NOMO-1 treated with dmso at 0.1 percent for 144 hours (cell line): ENCODE results near the gene TRIAP1.
A peak's percentile ranks its signal among the peaks of the same experiment; 100 is the strongest.
"Not testable (repeated sequence)": the region's sequence is repeated elsewhere in the genome, so short reads cannot be mapped to it uniquely, and the experiment has no call there.

Experiments used
- DNase-seq: peaks from one replicate; lab custom pipeline; 2025; ENCODE audit not compliant: unreplicated experiment; lab: John Stamatoyannopoulos, UW

TRIAP1 gene

GRCh38 chr12:120445911-120446843 lies at the start of gene TRIAP1, which contains the start of gene GATC:
TRIAP1 (minus strand) TSS chr12:120446384; CDS start chr12:120446372, 12 bp downstream.
GATC (plus strand) TSS chr12:120446444; CDS start chr12:120446481, 37 bp downstream.
- DNase-seq = peak; percentile 83

- no peak for DNase-seq
Measured at GRCh38 chr12:120495186-120495730, 49.1 kb upstream of the TRIAP1 start.

- DNase-seq = no peak
Measured at GRCh38 chr12:120490833-120491512, 44.8 kb upstream of the TRIAP1 start.

GRCh38 chr12:120490325-120490724 lies 44.1 kb upstream of the TRIAP1 start:
- DNase-seq = no peak

- no peak for DNase-seq
Measured at GRCh38 chr12:120489018-120489417, 42.8 kb upstream of the TRIAP1 start.

GRCh38 chr12:120488057-120488640 lies 42.0 kb upstream of the TRIAP1 start:
- no peak for DNase-seq

DNA sequence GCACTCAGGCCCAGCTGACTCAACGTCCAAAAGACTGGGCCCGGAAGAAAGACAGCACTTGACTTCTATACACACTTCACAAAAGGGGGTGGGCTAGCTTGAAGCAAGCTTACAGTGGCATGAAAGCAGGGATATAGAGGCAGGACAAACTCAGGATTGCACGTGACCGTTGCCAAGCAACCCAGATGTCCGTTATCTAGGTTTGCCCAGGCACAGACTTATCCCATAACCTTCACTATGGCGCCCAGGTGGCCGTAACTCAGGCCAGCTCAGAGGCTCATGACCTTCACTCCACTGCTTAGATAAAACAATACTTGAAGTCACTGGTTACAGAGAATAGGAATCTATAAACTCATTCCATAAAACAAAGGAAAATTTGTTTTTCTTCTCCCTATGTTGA lies 41.4 kb upstream of the TRIAP1 start:
- DNase-seq = not testable (repeated sequence)

GRCh38 chr12:120485961-120486881 lies 40.0 kb upstream of the TRIAP1 start:
- no peak for DNase-seq

DNA sequence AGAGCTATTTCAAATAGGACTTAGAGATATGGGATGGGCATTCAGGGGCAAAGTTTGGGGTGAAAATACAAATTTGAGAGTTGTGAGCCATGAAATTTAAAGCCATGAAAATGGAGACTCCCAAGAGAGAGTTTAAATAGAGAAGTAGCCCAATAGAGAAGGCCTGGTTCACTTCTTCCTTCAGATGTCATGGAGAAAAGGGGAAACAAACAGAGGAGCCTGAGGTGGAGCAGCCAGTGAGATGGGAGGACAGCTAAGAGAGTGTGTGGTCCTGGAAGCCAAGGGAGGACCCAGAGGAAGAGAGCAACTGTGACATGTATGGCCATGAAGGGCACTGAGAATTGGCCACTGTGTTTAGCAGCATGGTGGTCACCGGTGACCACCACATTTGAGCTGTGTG lies 37.4 kb upstream of the TRIAP1 start:
- no peak for DNase-seq

GRCh38 chr12:120481022-120481767 lies 35.0 kb upstream of the TRIAP1 start:
- no peak for DNase-seq

DNA sequence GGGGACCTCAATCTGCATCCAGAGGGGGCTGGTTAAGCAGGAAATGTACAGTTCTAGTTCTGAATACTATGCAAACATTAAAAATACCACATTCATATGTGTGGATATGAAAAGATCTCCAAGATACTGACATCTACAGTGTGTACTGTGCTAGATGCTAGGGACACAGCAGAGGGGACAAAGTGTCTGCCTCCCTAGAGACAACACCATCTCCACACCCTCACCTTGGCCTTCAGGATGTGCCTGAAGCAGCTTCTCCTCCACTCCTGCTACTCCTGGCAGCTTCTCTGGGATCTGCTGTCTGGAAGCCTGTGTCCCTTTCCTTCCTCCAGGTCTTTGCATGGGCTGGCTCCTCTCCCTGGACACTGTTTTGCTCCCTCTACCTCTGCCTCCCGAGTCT lies 34.0 kb upstream of the TRIAP1 start:
- DNase-seq = no peak

DNA sequence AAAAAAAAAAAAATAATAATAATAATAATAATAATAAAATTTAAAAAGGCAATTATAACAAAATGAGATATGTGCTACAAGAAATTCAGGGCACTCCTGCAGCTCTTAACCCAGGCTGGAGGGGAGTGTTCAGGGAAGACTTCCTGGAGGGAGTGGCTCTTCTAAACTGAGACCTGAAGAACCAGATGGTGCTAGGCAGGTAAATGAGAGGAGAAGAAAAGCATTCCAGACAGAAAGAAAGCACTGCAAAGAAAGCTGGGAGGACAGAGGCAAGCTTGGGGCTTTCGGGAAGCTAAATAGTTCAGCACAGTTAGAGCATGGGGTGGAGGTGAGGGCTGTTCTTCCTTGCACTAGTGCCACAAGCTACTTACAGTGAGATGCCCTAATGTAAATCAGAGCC lies 33.3 kb upstream of the TRIAP1 start:
- no peak for DNase-seq

DNA sequence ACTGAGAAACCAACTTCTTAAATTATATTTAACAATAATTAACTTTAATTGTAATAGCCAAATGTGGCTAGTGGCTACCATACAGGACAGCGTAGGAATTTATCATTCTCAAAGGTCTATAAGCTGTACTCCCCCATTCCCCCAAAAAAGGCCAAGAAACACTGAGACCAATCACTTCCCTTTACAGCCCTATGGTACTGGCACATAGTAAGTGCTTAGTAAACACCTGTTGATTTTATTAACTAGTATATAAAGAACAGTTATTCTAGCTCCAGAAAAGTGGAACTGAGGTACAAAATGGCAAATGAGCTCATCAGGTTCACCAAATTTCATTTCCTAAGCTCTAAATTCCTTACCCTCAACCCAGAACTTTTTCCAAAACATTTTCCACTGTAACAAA lies 29.5 kb upstream of the TRIAP1 start:
- no peak for DNase-seq

DNA sequence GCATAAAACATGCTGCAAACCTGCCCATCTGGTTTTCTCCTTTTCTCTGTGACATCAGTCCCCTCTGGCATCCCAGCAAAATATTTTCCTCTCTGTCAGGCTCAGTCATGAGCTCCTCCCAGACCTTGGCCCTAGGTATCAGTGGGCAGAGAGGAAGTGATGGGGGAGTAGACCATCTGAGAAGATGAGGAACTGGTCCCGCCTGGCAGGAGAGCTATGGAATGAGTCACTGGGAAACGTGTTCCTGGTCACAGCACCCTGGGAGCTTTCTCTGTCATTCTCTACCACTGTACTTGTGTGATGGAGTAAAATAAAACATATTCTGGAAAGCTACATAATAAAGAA lies 28.4 kb upstream of the TRIAP1 start:
- no peak for DNase-seq

DNA sequence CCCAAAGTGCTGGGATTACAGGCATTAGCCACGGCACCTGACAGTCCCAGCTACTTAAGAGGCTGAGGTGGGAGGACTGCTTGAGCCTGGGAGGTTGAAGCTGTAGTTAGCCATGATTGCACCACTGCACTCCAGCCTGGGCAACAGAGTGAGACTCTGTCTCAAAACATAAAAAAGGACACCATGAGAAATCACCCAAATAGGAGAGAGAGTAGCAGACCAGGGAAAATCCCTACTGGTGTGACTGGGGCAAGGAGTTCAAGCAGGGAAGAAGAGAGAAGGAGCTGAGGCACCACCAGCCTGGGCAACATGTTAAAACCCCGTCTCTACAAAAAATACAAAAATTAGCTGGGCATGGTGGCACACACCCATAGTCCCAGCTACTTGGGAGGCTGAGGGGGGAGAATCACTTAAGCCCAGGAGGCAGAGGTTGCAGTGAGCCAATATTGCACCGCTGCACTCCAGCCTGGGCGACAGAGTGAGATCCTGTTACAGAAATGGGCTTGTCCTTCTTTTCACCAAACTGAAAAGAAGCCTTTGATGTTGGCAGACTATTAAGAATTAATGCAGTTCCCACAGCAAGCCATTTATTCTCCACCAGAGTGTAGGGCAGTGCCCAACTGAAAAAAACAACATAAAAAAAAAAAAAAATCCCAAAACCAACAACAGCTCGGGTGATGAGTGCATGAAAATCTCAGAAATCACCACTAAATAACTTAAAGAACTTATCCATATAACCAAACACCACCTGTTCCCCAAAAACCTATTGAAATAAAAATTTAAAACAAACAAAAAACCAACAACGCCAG lies 27.8 kb upstream of the TRIAP1 start:
- DNase-seq = no peak

GRCh38 chr12:120472521-120472920 lies 26.3 kb upstream of the TRIAP1 start:
- DNase-seq = no peak

DNA sequence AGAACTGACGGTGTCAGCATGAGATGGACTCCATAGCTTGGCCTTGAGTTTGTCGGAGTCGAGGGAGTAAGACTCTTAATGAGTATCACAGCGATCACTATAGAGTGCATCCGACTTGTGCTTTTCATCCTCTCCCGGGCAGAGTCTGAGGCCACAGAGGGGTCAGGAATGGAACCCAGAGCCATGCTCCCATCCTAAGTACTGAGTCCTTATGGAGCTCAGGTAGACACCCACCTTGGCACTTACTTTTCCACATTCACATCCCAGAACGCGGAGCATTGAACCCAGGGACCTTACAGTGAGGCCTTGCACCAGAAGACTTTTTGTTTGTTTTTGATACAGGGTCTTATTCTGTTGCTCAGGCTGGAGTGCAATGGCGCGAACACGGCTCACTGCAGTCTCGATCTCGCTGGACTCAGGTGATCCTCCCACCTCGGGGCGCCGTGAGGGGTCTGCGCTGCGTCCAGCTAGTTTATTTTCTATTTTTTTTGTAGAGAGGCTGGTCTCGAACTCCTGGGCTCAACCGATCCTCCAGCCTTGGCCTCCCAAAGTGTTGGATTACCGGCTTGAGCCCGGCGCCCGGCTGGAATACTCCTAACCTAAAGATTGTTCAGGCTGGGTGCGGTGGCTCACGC lies 24.1 kb upstream of the TRIAP1 start:
- no peak for DNase-seq

GRCh38 chr12:120469450-120470149 lies 23.4 kb upstream of the TRIAP1 start, which contains the start of gene SRSF9:
SRSF9 (minus strand) TSS chr12:120469748; CDS start chr12:120469609, 139 bp downstream.
- DNase-seq = peak; percentile 90
